K562 (cell line): Measurements from ENCODE around the gene KANK2. TPM values are rescaled to one million over a fixed set of nuclear protein-coding genes. Genes with fewer than 3 reads are reported as not detected.
"Not testable (repeated sequence)": the region's sequence is repeated elsewhere in the genome, so short reads cannot be mapped to it uniquely, and the experiment has no call there.

ENCODE experiments used
- ATAC-seq: fragments of 200-7000 bp; cut with Tn5 transposase; 3 replicates; pipeline ENCODE4 v1.9.1; 2020; ENCODE audit warnings: moderate library complexity
- BruUV-seq: library from RNA; stranded (reverse); fragments of 400-500 nt; replicated peaks from 2 replicates; lab custom pipeline; 2021; lab: Mats Ljungman, UMichigan
- CTCF ChIA-PET: fragments of 300-600 bp; formaldehyde crosslinking; extraction: SDS; loops from one replicate; lab custom pipeline; 2021; ENCODE audit warnings: low intra/inter-chr PET ratio; lab: Yijun Ruan, JAX
- POLR2A ChIA-PET: fragments of 300-600, 350-650 bp; sonication (Branson Sonifier 250); formaldehyde crosslinking; extraction: SDS; loops from one replicate; lab custom pipeline; 2021; ENCODE audit warnings: antibody characterized with exemption, inconsistent platforms; lab: Yijun Ruan, JAX
- DNase-seq, 4 experiments: peaks; one replicate each; pipeline versions ENCODE4 v3.0.0 to v3.0.0-alpha.2; 2011 to 2018; ENCODE audit warnings: low spot score in 3 of 4, mixed read lengths in 3 of 4; ENCODE audit errors: extremely low read depth in 1 of 4
- FAIRE-seq: peaks from 2 replicates; lab custom pipeline; 2011; peaks lifted over from hg19 to GRCh38; lab: Jason Lieb, UNC
- H2AFZ ChIP-seq: 2 replicates; pipeline ENCODE4 v1.6.0; 2011; ENCODE audit warnings: low read depth, low read length, control low read depth, inconsistent platforms
- H3K27ac ChIP-seq: fragments of 200-600 bp; 3 replicates; pipeline ENCODE4 v1.8.0; 2011; ENCODE audit warnings: low read depth, mild to moderate bottlenecking, control low read depth, inconsistent platforms, low read length, moderate library complexity, mixed read lengths; ENCODE audit errors: extremely low read depth
- H3K27me3 ChIP-seq, 2 experiments: fragments of 300-600 bp in 1 of 2; 2 replicates in 1 of 2; 3 replicates in 1 of 2; pipeline versions ENCODE4 v1.6.0 to v1.8.0; 2011; ENCODE audit warnings: inconsistent platforms in 2 of 2, low read length in 2 of 2, mild to moderate bottlenecking in 1 of 2, mixed read lengths in 1 of 2, moderate library complexity in 1 of 2; ENCODE audit not compliant: control insufficient read depth in 2 of 2, insufficient read depth in 2 of 2
- H3K36me3 ChIP-seq: fragments of 300-600 bp; 3 replicates; pipeline ENCODE4 v1.8.0; 2011; ENCODE audit warnings: mild to moderate bottlenecking, low read length, inconsistent platforms; ENCODE audit not compliant: control insufficient read depth, insufficient read depth
- H3K4me1 ChIP-seq, 2 experiments: fragments of 200-600 bp in 1 of 2; replicated peaks in 1 of 2; 2 replicates in 1 of 2; 3 replicates in 1 of 2; pipeline versions ENCODE4 v1.5.1 to v1.8.0; 2011; ENCODE audit warnings: inconsistent platforms in 2 of 2, low read length in 2 of 2, mild to moderate bottlenecking in 1 of 2, mixed read lengths in 1 of 2, moderate library complexity in 1 of 2; ENCODE audit not compliant: control insufficient read depth in 2 of 2, insufficient read depth in 2 of 2
- H3K4me2 ChIP-seq: 2 replicates; pipeline ENCODE4 v1.6.1; 2011; ENCODE audit warnings: low read length, control low read depth, inconsistent platforms, mixed read lengths; ENCODE audit not compliant: insufficient read depth
- H3K4me3 ChIP-seq: fragments of 200-600 bp; sonication (generic), shearing (Covaris generic); 2 replicates; pipeline ENCODE4 v1.5.1; 2016; ENCODE audit warnings: control low read depth, inconsistent platforms
- H3K79me2 ChIP-seq: fragments of 200-600 bp; 3 replicates; pipeline ENCODE4 v1.8.0; 2011; ENCODE audit warnings: low read length, inconsistent platforms; ENCODE audit not compliant: control insufficient read depth, insufficient read depth
- H3K9ac ChIP-seq, 2 experiments: 2 replicates each; pipeline versions ENCODE4 v1.6.0 to v1.6.1; 2011; ENCODE audit warnings: low read depth in 2 of 2, low read length in 2 of 2, control low read depth in 1 of 2, inconsistent platforms in 1 of 2, mild to moderate bottlenecking in 1 of 2, mixed read lengths in 1 of 2; ENCODE audit not compliant: insufficient read depth in 1 of 2
- H3K9me1 ChIP-seq: one replicate; pipeline ENCODE4 v1.6.0; 2011; ENCODE audit warnings: inconsistent platforms, mild to moderate bottlenecking, low read length, moderate library complexity; ENCODE audit not compliant: control insufficient read depth, insufficient read depth
- H3K9me3 ChIP-seq: replicated peaks from 2 replicates; pipeline ENCODE4 v1.5.1; 2011; ENCODE audit warnings: low read depth, low read length, inconsistent platforms; ENCODE audit not compliant: control insufficient read depth, insufficient read depth
- H4K20me1 ChIP-seq: replicated peaks from 2 replicates; pipeline ENCODE4 v1.6.1; 2011; ENCODE audit warnings: low read length, inconsistent platforms, mixed read lengths; ENCODE audit not compliant: control insufficient read depth, insufficient read depth
- ARHGAP35 ChIP-seq: fragments of 450-650 bp; IDR thresholded peaks from 2 replicates; pipeline ENCODE4 v1.6.1; 2018; ENCODE audit not compliant: partially characterized antibody
- BRD9 ChIP-seq: fragments of 450-650 bp; IDR thresholded peaks from 2 replicates; pipeline ENCODE4 v1.6.1; 2018; ENCODE audit warnings: low read depth; ENCODE audit not compliant: partially characterized antibody
- CCAR2 ChIP-seq: fragments of 200-400 bp; formaldehyde crosslinking; IDR thresholded peaks from 2 replicates; pipeline ENCODE4 v1.6.1; 2017; ENCODE audit warnings: mild to moderate bottlenecking, low read depth, low read length
- HDAC2 ChIP-seq: fragments of 450-650 bp; IDR thresholded peaks from 2 replicates; pipeline ENCODE4 v1.6.1; 2016; ENCODE audit warnings: mild to moderate bottlenecking
- HOXB6 ChIP-seq: fragments of 250-450 bp; sonication (Bioruptor Pico); IDR thresholded peaks from 2 replicates; pipeline ENCODE4 v1.5.1; 2022; ENCODE audit warnings: mild to moderate bottlenecking, borderline replicate concordance
- MTF1 ChIP-seq: fragments of 250-450 bp; sonication (Bioruptor Pico); IDR thresholded peaks from 2 replicates; pipeline ENCODE4 v1.9.0; 2021; ENCODE audit warnings: moderate library complexity, mild to moderate bottlenecking, inconsistent platforms, borderline replicate concordance
- NBN ChIP-seq: fragments of 450-650 bp; IDR thresholded peaks from 2 replicates; pipeline ENCODE4 v1.6.1; 2016; ENCODE audit warnings: low read depth, mild to moderate bottlenecking
- PPARD ChIP-seq: fragments of 250-450 bp; sonication (Bioruptor Pico); IDR thresholded peaks from 2 replicates; pipeline ENCODE4 v1.8.0; 2022; ENCODE audit warnings: inconsistent platforms, mild to moderate bottlenecking, moderate library complexity
- RBM25 ChIP-seq: fragments of 200-400 bp; formaldehyde crosslinking; IDR thresholded peaks from 2 replicates; pipeline ENCODE4 v1.6.1; 2018; ENCODE audit warnings: low read length, low read depth, moderate library complexity; ENCODE audit not compliant: severe bottlenecking
- SETDB1 ChIP-seq: IDR thresholded peaks from one replicate; pipeline ENCODE4 v1.6.1; 2012; ENCODE audit warnings: low read length, control low read depth, inconsistent platforms
- SMARCE1 ChIP-seq: fragments of 450-650 bp; IDR thresholded peaks from 2 replicates; pipeline ENCODE4 v1.7.1; 2016; ENCODE audit warnings: mild to moderate bottlenecking
- SUPT5H ChIP-seq: fragments of 450-650 bp; IDR thresholded peaks from 2 replicates; pipeline ENCODE4 v1.6.1; 2016
- ZNF12 ChIP-seq: sonication (generic); formaldehyde crosslinking; IDR thresholded peaks from 2 replicates; pipeline ENCODE4 v1.4.0; 2020; ENCODE audit warnings: mild to moderate bottlenecking, missing genetic modification reagents
- ZNF121 ChIP-seq: sonication (generic); formaldehyde crosslinking; conservative IDR thresholded peaks from 2 replicates; pipeline ENCODE4 v1.8.0; 2022; ENCODE audit warnings: missing genetic modification reagents
- ZNF175 ChIP-seq: fragments of 200-800 bp; sonication (Bioruptor generic); IDR thresholded peaks from 2 replicates; pipeline ENCODE4 v1.6.1; 2016; ENCODE audit warnings: low read depth, mild to moderate bottlenecking, missing genetic modification characterization, missing compliant biosample characterization
- WGBS: fragments of 100-300 bp; shearing (Covaris generic); methylation state at CpG from one replicate; pipeline ENCODE4 v1.1.6; 2016; ENCODE audit warnings: low coverage, mixed read lengths; ENCODE audit not compliant: insufficient coverage; ENCODE audit errors: missing lambda C conversion rate; 5-methylcytosine and 5-hydroxymethylcytosine counted together
- in situ Hi-C: fragments of 300-500 bp; cut with MboI; formaldehyde crosslinking; loops from 4 replicates; pipeline ENCODE4 v1.15.0; 2018; ENCODE audit warnings: inconsistent platforms, mixed read lengths
- intact Hi-C: fragments of 100-400 bp; cut with micrococcal nuclease; formaldehyde crosslinking; loops from 2 replicates; pipeline ENCODE4 v1.14.2; 2022
- polyA plus RNA-seq, 8 experiments: library from polyadenylated mRNA; depleted of rRNA in 4 of 8; stranded (reverse) in 5 of 8; unstranded in 3 of 8; fragments of >200 nt; fragmentation: Nextera tagmentation in 2 of 8; fragmentation: Illumina TruSeq in 1 of 8; extraction: Ambion mirVana in 2 of 8; extraction: Trizol in 1 of 8; gene quantifications; 2 replicates each; pipeline versions ENCODE4 v1.2.1 to v1.2.3, GENCODE V29; 2011 to 2014; ENCODE audit warnings: inconsistent platforms in 1 of 8, missing spikeins in 1 of 8
- total RNA-seq, 7 experiments: library from RNA; depleted of rRNA in 6 of 7; stranded (reverse); fragments of >200 nt in 6 of 7; fragmentation: Illumina TruSeq in 2 of 7; extraction: Trizol in 2 of 7; gene quantifications; 2 replicates each; pipeline versions ENCODE4 v1.2.1 to v1.2.3, GENCODE V29; 2011 to 2021; ENCODE audit warnings: low replicate concordance in 1 of 7
- TF ChIP-seq, protein P1 (sequence below): sonication (generic); formaldehyde crosslinking; IDR thresholded peaks from 2 replicates; pipeline ENCODE4 v1.8.0; 2022; ENCODE audit warnings: mild to moderate bottlenecking, low read depth, missing genetic modification reagents

Gene KANK2
- total and polyA plus RNA-seq, 9 of the 15 experiments (the other 6 are each of a cell fraction or from before 2014, with no cell fraction given): 4.4 to 47.8 (median 21.3) TPM

DNA sequence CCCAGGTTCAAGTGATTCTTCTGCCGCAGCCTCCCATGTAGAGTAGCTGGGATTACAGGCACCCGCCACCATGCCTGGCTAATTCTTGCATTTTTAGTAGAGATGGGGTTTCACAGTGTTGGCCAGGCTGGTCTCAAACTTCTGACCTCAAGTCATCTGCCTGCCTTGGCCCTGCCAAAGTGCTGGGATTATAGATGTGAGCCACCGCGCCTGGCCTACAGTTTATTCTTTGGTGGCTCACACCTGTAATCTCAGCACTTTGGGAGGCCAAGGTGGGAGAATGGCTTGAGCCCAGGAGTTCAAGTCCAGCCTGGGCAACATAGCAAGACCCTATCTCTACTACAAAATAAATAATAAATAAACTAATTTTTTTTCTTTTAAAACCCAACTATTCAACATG is 73.2 kb downstream of the KANK2 start:
- H3K27ac ChIP-seq, DNase-seq, H2AFZ ChIP-seq, BruUV-seq, intact Hi-C loops, H4K20me1 ChIP-seq, H3K9me3 ChIP-seq, CTCF ChIA-PET, in situ Hi-C loops, ATAC-seq, H3K4me3 ChIP-seq, FAIRE-seq, H3K9ac ChIP-seq, H3K4me2 ChIP-seq, H3K4me1 ChIP-seq, H3K9me1 ChIP-seq, H3K27me3 ChIP-seq: not testable (repeated sequence)
- POLR2A ChIA-PET: interaction anchor here (0.7 to 1.3 kb wide), 3 partner anchors 8 to 11 kb away, joined by 3 to 4 read pairs (median 3); no protein-coding TSS in a partner anchor
- WGBS: 97% methylated on average over 4 of the region's 4 CpGs
- Histone ChIP-seq H3K36me3 (peaks cover 93% of the 10 kb centered on the region), H3K79me2 (peaks cover 20% of the 10 kb centered on the region)
- TF ChIP-seq ZNF121 (CRISPR knock-in tag): peak; percentile 87
- peak; percentile 6 for TF ChIP-seq RBM25
- peak; percentile 6; the same call in 1 of the 2 replicates for TF ChIP-seq SUPT5H

DNA sequence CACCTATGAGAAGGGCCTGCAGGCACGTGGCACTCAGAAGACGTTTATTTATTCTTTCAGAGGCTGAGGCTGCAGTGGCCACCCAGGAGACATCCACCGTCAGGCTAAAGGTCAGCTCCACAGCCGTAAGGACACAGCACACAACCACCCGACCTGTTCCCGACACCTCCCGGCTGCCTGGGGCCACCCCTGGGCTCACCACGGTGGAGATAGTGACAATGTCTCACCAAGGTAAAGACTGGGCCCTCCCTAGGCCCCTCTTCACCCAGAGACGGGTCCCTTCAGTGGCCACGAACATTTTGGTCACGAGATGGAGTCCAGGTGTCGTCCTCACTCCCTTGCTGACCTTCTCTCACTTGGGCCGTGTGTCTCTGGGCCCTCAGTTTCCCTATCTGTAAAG is 74.2 kb downstream of the KANK2 start:
- H3K9me3 ChIP-seq: no peaks in the 10 kb centered on the region
- no peaks in the 10 kb centered on the region for H3K27me3 ChIP-seq
- no peak overlapping the region for H3K9ac ChIP-seq
- no peak overlapping the region for H3K27ac ChIP-seq
- H3K4me2 ChIP-seq: no peak overlapping the region
- H3K79me2 ChIP-seq: peaks cover 24% of the 10 kb centered on the region
- FAIRE-seq (no peak), DNase-seq (peak in 1 of 4 experiments; percentile 12), ATAC-seq (no peak)
- intact Hi-C loops (no loop called here), in situ Hi-C loops (no loop called here)
- H3K4me1 ChIP-seq: peaks cover 0 to 7% of the 10 kb centered on the region in 2 experiments; a peak in 2 of 5 replicates
- no TSS peak for BruUV-seq
- peaks cover 6% of the 10 kb centered on the region; the same call in 1 of the 2 replicates for H4K20me1 ChIP-seq
- POLR2A ChIA-PET: interaction anchor here (0.6 to 1.2 kb wide), 4 partner anchors 8 to 65 kb away, joined by 3 to 4 read pairs (median 4); no protein-coding TSS in a partner anchor
- H3K4me3 ChIP-seq: no peak overlapping the region
- no peaks in the 10 kb centered on the region for H3K9me1 ChIP-seq
- no peak overlapping the region for H2AFZ ChIP-seq
- WGBS: 92% methylated on average over 13 of the region's 13 CpGs
- CTCF ChIA-PET: no interaction called here
- H3K36me3 ChIP-seq: peaks cover 91% of the 10 kb centered on the region
- TF ChIP-seq ZNF12 (no peak), SMARCE1 (no peak), HOXB6 (CRISPR knock-in tag) (no peak), ZNF175 (CRISPR knock-in tag) (no peak), PPARD (CRISPR knock-in tag) (no peak), CCAR2 (no peak), RBM25 (no peak), NBN (no peak), BRD9 (no peak), ARHGAP35 (no peak), HDAC2 (no peak), SETDB1 (no peak), MTF1 (CRISPR knock-in tag) (no peak)
- TF ChIP-seq, protein P1, sequence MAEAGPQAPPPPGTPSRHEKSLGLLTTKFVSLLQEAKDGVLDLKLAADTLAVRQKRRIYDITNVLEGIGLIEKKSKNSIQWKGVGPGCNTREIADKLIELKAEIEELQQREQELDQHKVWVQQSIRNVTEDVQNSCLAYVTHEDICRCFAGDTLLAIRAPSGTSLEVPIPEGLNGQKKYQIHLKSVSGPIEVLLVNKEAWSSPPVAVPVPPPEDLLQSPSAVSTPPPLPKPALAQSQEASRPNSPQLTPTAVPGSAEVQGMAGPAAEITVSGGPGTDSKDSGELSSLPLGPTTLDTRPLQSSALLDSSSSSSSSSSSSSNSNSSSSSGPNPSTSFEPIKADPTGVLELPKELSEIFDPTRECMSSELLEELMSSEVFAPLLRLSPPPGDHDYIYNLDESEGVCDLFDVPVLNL: no peak
